BJ (cell line): ENCODE results near the gene CAMK1G. TPM values are rescaled to one million over a fixed set of nuclear protein-coding genes. Genes with fewer than 3 reads are reported as not detected.

ENCODE experiments used
- CTCF ChIA-PET: fragments of 350-600 bp; formaldehyde crosslinking; extraction: SDS; loops from one replicate; lab custom pipeline; 2021; ENCODE audit warnings: antibody characterized with exemption, inconsistent platforms; lab: Yijun Ruan, JAX
- POLR2A ChIA-PET: fragments of 300-600 bp; sonication (Branson Sonifier 250); formaldehyde crosslinking; extraction: SDS; loops from one replicate; lab custom pipeline; 2021; ENCODE audit warnings: antibody characterized with exemption; lab: Charles Lee
- DNase-seq: peaks from one replicate; pipeline ENCODE4 v3.0.0-alpha.2; 2011; ENCODE audit warnings: low read depth
- H3K27me3 ChIP-seq: 2 replicates; pipeline ENCODE4 v1.6.0; 2011; ENCODE audit warnings: low read length; ENCODE audit not compliant: control insufficient read depth, insufficient read depth
- H3K36me3 ChIP-seq: 2 replicates; pipeline ENCODE4 v1.5.1; 2011; ENCODE audit warnings: low read length; ENCODE audit not compliant: control insufficient read depth, insufficient read depth
- H3K4me3 ChIP-seq: 2 replicates; pipeline ENCODE4 v1.5.1; 2011; ENCODE audit warnings: low read depth, mild to moderate bottlenecking, control low read depth, low read length
- CTCF ChIP-seq: IDR thresholded peaks from 2 replicates; pipeline ENCODE4 v1.5.1; 2011; ENCODE audit warnings: low read depth, mild to moderate bottlenecking, control low read depth, inconsistent platforms, low read length, moderate library complexity; ENCODE audit not compliant: insufficient read depth
- polyA plus RNA-seq: library from polyadenylated mRNA; depleted of rRNA; stranded (reverse); fragments of >200 nt; gene quantifications from 2 replicates; pipeline ENCODE4 v1.2.3, GENCODE V29; 2011

Gene CAMK1G
- polyA plus RNA-seq, 1 experiment = 1.5 TPM

- Histone ChIP-seq H3K4me3 (no peak overlapping the region), H3K27me3 (no peaks in the 10 kb centered on the region; the same call in 1 of the 2 replicates), H3K36me3 (no peaks in the 10 kb centered on the region)
- ChIA-PET POLR2A (no interaction called here), CTCF (interaction anchor here (1.8 kb wide), 1 partner anchor 19 kb away, joined by 8 read pairs; no protein-coding TSS in a partner anchor)
- no peak for TF ChIP-seq CTCF
- DNase-seq = no peak
Measured at GRCh38 chr1:209595599-209596285, 12.2 kb downstream of the CAMK1G start.

- no peaks in the 10 kb centered on the region for H3K36me3 ChIP-seq
- ChIA-PET CTCF (interaction anchor here (1.3 to 1.4 kb wide), 2 partner anchors 27 to 30 kb away, joined by 4 to 5 read pairs; no protein-coding TSS in a partner anchor), POLR2A (no interaction called here)
- no peaks in the 10 kb centered on the region; the same call in 1 of the 2 replicates for H3K27me3 ChIP-seq
- no peak for TF ChIP-seq CTCF
- no peak overlapping the region for H3K4me3 ChIP-seq
- DNase-seq = no peak
Measured at GRCh38 chr1:209597499-209597898, 14.0 kb downstream of the CAMK1G start.

- Histone ChIP-seq H3K4me3 (no peak overlapping the region), H3K27me3 (no peaks in the 10 kb centered on the region; the same call in 1 of the 2 replicates), H3K36me3 (no peaks in the 10 kb centered on the region)
- POLR2A ChIA-PET = no interaction called here
- no peak for TF ChIP-seq CTCF
- CTCF ChIA-PET = interaction anchor here (1.3 to 1.4 kb wide), 2 partner anchors 28 to 30 kb away, joined by 4 to 5 read pairs; no protein-coding TSS in a partner anchor
- DNase-seq = no peak
Measured at GRCh38 chr1:209598227-209598626, 14.7 kb downstream of the CAMK1G start.

GRCh38 chr1:209600541-209600940 is 17.0 kb downstream of the CAMK1G start:
- no peak for TF ChIP-seq CTCF
- Histone ChIP-seq H3K27me3 (no peaks in the 10 kb centered on the region; the same call in 1 of the 2 replicates), H3K4me3 (no peak overlapping the region), H3K36me3 (no peaks in the 10 kb centered on the region)
- DNase-seq = no peak
- ChIA-PET POLR2A (no interaction called here), CTCF (interaction anchor here (0.9 to 3.3 kb wide), 4 partner anchors 10 to 29 kb away, joined by 3 to 8 read pairs (median 3); no protein-coding TSS in a partner anchor)

GRCh38 chr1:209601809-209602657 is 18.5 kb downstream of the CAMK1G start:
- POLR2A ChIA-PET = no interaction called here
- H3K4me3 ChIP-seq = no peak overlapping the region

More at GRCh38 chr1:209601809-209602657, 18.5 kb downstream of the CAMK1G start:
- Histone ChIP-seq H3K36me3 (no peaks in the 10 kb centered on the region), H3K27me3 (no peaks in the 10 kb centered on the region)
- DNase-seq = no peak
- peak; percentile 60 for TF ChIP-seq CTCF
- CTCF ChIA-PET = interaction anchor here (0.6 to 3.3 kb wide), 12 partner anchors 8 to 93 kb away, joined by 3 to 8 read pairs (median 4); no protein-coding TSS in a partner anchor
